SK-N-MC (cell line): Measurements from ENCODE around the gene NDRG2.

Source experiments
- EZH2 ChIP-seq: fragments of 200-600 bp; sonication (generic); IDR thresholded peaks from one replicate; pipeline ENCODE4 v1.6.1; 2017; ENCODE audit warnings: antibody characterized with exemption
- POLR2AphosphoS5 ChIP-seq: IDR thresholded peaks from 2 replicates; pipeline ENCODE4 v1.6.1; 2012; ENCODE audit warnings: mild to moderate bottlenecking, low read depth, low read length, borderline replicate concordance

GRCh38 chr14:21018781-21019180 is 6.1 kb downstream of the NDRG2 start:
- TF ChIP-seq POLR2AphosphoS5 = no peak
- no peak for TF ChIP-seq EZH2
